NCI-H345 treated with DMSO at 0.1 percent for 48 hours (cell line): ENCODE measurements around the gene IZUMO2.
A peak's percentile ranks its signal among the peaks of the same experiment; 100 is the strongest.
"Not testable (repeated sequence)": the region's sequence is repeated elsewhere in the genome, so short reads cannot be mapped to it uniquely, and the experiment has no call there.

Experiments used
- DNase-seq: peaks from one replicate; lab custom pipeline; 2025; ENCODE audit not compliant: unreplicated experiment; lab: John Stamatoyannopoulos, UW

Gene IZUMO2

GRCh38 chr19:50187937-50188336, 24.9 kb upstream of the IZUMO2 start:
- no peak for DNase-seq

GRCh38 chr19:50184196-50184595, 21.1 kb upstream of the IZUMO2 start:
- no peak for DNase-seq

- DNase-seq = no peak
These were observed 18.0 kb upstream of the IZUMO2 start for GRCh38 chr19:50181121-50181520.

- no peak for DNase-seq
These were observed 15.9 kb upstream of the IZUMO2 start for GRCh38 chr19:50178859-50179537.

GRCh38 chr19:50178320-50178719, 15.2 kb upstream of the IZUMO2 start:
- no peak for DNase-seq

- no peak for DNase-seq
These were observed 13.7 kb upstream of the IZUMO2 start for GRCh38 chr19:50176775-50177174.

- DNase-seq = no peak
These were observed 12.8 kb upstream of the IZUMO2 start for GRCh38 chr19:50175924-50176323.

- DNase-seq = no peak
These were observed 11.2 kb upstream of the IZUMO2 start for GRCh38 chr19:50174100-50174793.

GRCh38 chr19:50173127-50173526, 10.0 kb upstream of the IZUMO2 start:
- no peak for DNase-seq

- DNase-seq = no peak
These were observed 9.6 kb upstream of the IZUMO2 start for GRCh38 chr19:50172726-50173125.

GRCh38 chr19:50171752-50172151, 8.7 kb upstream of the IZUMO2 start:
- no peak for DNase-seq

- DNase-seq = no peak
These were observed 4.2 kb upstream of the IZUMO2 start for GRCh38 chr19:50167314-50167721.

GRCh38 chr19:50159078-50159477, 4.0 kb downstream of the IZUMO2 start:
- no peak for DNase-seq

- no peak for DNase-seq
These were observed 4.5 kb downstream of the IZUMO2 start for GRCh38 chr19:50158577-50158976.

- DNase-seq = no peak
These were observed 7.5 kb downstream of the IZUMO2 start for GRCh38 chr19:50155520-50156109.

GRCh38 chr19:50154529-50154928, 8.6 kb downstream of the IZUMO2 start:
- DNase-seq = no peak

- no peak for DNase-seq
These were observed 10.5 kb downstream of the IZUMO2 start for GRCh38 chr19:50152578-50152977.

GRCh38 chr19:50148528-50148927, 14.6 kb downstream of the IZUMO2 start:
- no peak for DNase-seq

- peak; percentile 48 for DNase-seq
These were observed 15.3 kb downstream of the IZUMO2 start for GRCh38 chr19:50147462-50148423.

- DNase-seq = not testable (repeated sequence)
These were observed 21.2 kb downstream of the IZUMO2 start for GRCh38 chr19:50141921-50142320.
